ENCODE data around the gene ARFGEF2. TPM values are rescaled to one million over a fixed set of nuclear protein-coding genes. Genes with fewer than 3 reads are reported as not detected.

The ARFGEF2 gene
- total RNA-seq, 6 experiments from 2014 or later: 23.4 to 30.0 (median 26.9) TPM

DNA sequence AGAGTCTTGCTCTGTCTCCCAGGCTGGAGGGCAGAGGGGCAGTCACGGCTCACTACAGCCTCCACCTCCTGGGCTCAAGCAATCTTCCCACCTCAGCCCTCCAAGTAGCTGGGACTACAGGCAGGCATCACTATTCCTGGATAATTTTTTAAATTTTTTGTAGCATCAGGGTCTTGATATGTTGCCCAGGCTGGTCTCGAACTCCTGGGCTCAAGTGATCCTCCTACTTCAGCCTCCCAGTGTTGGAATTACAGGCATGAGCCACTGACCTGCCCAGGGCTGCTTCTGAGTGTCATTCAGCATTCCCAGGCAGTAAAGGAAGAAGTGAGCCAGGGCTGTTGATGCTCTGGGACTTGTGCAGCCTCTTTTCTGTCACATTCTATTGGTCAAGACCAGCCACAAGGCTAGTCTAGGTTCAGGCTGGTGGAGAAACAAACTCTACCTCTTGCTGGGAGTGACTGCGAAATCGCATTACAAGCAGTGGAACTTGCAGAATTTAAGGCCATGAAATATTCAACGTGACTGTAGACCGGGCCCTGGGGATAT is 2.1 kb upstream of the ARFGEF2 start:
- ATAC-seq (no peak), DNase-seq (no peak)
- intact Hi-C loops (cut with DNase I): no loop called here
- Histone ChIP-seq H3K36me3 (no peaks in the 10 kb centered on the region), H3K27me3 (no peaks in the 10 kb centered on the region), H3K4me3 (no peak overlapping the region), H3K9me3 (no peaks in the 10 kb centered on the region), H3K27ac (peak overlapping the region in 2 of 3 donors; percentile 98 to 99), H3K4me1 (peaks cover 0 to 36% (median 17%) of the 10 kb centered on the region in 4 donors)
- TF ChIP-seq POLR2A (IDR thresholded peaks at IDR 0.05): no peak
- TF ChIP-seq, protein P1, sequence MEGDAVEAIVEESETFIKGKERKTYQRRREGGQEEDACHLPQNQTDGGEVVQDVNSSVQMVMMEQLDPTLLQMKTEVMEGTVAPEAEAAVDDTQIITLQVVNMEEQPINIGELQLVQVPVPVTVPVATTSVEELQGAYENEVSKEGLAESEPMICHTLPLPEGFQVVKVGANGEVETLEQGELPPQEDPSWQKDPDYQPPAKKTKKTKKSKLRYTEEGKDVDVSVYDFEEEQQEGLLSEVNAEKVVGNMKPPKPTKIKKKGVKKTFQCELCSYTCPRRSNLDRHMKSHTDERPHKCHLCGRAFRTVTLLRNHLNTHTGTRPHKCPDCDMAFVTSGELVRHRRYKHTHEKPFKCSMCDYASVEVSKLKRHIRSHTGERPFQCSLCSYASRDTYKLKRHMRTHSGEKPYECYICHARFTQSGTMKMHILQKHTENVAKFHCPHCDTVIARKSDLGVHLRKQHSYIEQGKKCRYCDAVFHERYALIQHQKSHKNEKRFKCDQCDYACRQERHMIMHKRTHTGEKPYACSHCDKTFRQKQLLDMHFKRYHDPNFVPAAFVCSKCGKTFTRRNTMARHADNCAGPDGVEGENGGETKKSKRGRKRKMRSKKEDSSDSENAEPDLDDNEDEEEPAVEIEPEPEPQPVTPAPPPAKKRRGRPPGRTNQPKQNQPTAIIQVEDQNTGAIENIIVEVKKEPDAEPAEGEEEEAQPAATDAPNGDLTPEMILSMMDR (IDR thresholded peaks at IDR 0.05): no peak
- 93% methylated on average over 6 of the region's 6 CpGs for WGBS (ENCODE audit: insufficient coverage, low coverage, low lambda C conversion rate, missing lambda C conversion rate)

DNA sequence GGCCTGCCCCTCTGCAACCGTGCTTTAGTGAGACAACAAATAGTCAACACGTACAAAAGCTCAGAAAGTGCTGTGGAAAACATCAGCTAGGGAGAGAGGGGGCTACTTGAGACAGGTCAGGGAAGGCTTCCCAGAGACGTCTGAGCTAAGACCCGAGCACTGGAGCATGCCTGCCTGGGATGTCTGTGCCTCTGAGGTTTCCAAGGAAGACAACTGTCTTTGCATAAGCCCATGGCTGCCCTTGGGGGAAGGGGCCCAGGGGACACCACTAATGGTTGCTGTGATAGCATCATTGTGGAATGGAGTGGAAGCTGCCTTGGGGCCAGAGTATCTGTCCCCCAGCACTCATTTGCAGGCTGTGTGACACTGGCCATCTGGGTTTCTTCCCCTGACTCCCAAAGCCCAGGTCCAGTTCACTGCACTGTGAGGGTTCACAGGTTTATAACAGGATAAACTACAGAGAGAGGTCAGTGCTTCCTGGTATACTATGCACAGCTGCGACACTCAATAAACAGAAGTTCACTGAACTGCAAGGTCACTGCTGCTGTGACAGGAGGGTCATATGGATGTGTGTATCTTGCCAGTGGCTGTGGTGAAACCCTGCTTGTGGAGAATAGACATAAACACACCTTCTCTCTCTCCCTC is 1.5 kb upstream of the ARFGEF2 start:
- Histone ChIP-seq H3K27me3 (no peaks in the 10 kb centered on the region), H3K9me3 (no peaks in the 10 kb centered on the region), H3K36me3 (no peaks in the 10 kb centered on the region), H3K4me3 (peak overlapping the region in 2 of 3 donors; percentile 85 to 90), H3K4me1 (peaks cover 0 to 42% (median 20%) of the 10 kb centered on the region in 4 donors), H3K27ac (peak overlapping the region; percentile 95 to 99 (median 98))
- WGBS (ENCODE audit: insufficient coverage, low coverage, low lambda C conversion rate, missing lambda C conversion rate): 71% methylated on average over 5 of the region's 5 CpGs
- intact Hi-C loops (cut with DNase I): no loop called here
- ATAC-seq: peak; percentile 63 to 75 (median 70)
- TF ChIP-seq, protein P1 (IDR thresholded peaks at IDR 0.05): no peak
- DNase-seq: peak in 2 of 3 donors; percentile 44 to 66

GRCh38 chr20:48920527-48921167 is 864 bp upstream of the ARFGEF2 start:
- no peaks in the 10 kb centered on the region for H3K9me3 ChIP-seq
- peak overlapping the region; percentile 95 to 99 (median 98) for H3K27ac ChIP-seq
- intact Hi-C loops (cut with DNase I): no loop called here
- no peak for TF ChIP-seq POLR2A (IDR thresholded peaks at IDR 0.05)
- TF ChIP-seq, protein P1 (IDR thresholded peaks at IDR 0.05): no peak
- DNase-seq (peak in 1 of 3 donors; percentile 64), ATAC-seq (no peak)
- H3K4me3 ChIP-seq: peak overlapping the region; percentile 83 to 90 (median 85)
- WGBS (ENCODE audit: insufficient coverage, low coverage, low lambda C conversion rate, missing lambda C conversion rate): 19% methylated on average over 10 of the region's 10 CpGs
- H3K4me1 ChIP-seq: peaks cover 0 to 44% (median 21%) of the 10 kb centered on the region in 4 donors
- H3K36me3 ChIP-seq: no peaks in the 10 kb centered on the region
- H3K27me3 ChIP-seq: no peaks in the 10 kb centered on the region

DNA sequence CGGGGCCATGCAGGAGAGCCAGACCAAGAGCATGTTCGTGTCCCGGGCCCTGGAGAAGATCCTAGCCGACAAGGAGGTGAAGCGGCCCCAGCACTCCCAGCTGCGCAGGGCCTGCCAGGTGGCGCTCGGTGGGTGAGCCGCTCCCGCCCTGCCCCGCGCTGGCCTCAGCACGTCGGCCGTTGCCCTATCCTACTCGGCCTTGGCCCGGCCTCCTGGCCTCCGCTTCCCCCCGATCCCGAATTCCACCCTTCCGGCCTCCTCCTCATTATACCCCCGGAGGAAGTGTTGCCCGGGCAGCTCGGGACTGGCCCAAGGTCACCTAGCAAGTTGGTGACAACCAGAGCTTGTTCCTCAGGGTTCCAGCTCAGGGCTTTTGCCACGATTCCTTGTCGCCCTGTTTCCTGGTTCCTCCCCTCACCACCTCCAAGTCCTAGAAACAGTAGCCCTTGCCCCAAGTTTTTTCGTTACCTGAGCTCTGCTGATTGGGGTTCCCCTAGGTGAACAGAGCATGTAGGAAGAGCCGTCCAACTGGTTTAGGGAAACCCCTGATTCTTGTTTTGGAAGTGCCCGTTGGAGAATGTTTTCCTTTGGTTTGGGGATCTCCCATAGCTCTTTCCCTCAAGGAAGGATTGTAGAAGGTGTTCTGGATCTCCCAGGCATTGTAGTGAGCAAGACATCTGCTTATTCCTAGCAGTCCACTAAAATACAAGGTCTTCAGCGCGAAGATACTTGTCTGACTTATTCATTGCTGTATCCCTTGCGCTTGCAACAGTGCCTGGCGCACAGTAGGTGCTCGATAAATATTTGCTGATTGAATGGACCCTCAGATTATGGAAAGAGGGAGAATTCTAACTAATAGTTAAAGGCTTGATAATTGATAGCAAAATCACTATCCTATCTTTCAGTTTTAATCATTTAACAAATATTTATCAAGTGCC is 641 bp downstream of the ARFGEF2 start:
- Histone ChIP-seq H3K27ac (peak overlapping the region; percentile 95 to 99 (median 98)), H3K9me3 (no peaks in the 10 kb centered on the region), H3K27me3 (no peaks in the 10 kb centered on the region), H3K36me3 (no peaks in the 10 kb centered on the region), H3K4me3 (peak overlapping the region; percentile 83 to 90 (median 85)), H3K4me1 (peaks cover 0 to 44% (median 21%) of the 10 kb centered on the region in 4 donors)
- TF ChIP-seq, protein P1 (IDR thresholded peaks at IDR 0.05): no peak
- TF ChIP-seq POLR2A (IDR thresholded peaks at IDR 0.05): peak; percentile 16
- intact Hi-C loops (cut with DNase I): no loop called here
- peak; percentile 68 to 80 (median 75) for DNase-seq
- ATAC-seq: peak; percentile 20 to 68 (median 58)
- WGBS (ENCODE audit: insufficient coverage, low coverage, low lambda C conversion rate, missing lambda C conversion rate): 21% methylated on average over 10 of the region's 34 CpGs
